Activated CD8-positive, alpha-beta memory T cell treated with anti-CD3 and anti-CD28 coated beads, Interleukin-2, amount 50 U/mL, for 1 hour (primary cell): ENCODE data around the gene DENND4C.
"Not testable (repeated sequence)": the region's sequence is repeated elsewhere in the genome, so short reads cannot be mapped to it uniquely, and the experiment has no call there.

Experiments
- DNase-seq: peaks from one replicate; pipeline ENCODE4 v3.0.0-alpha.2; 2020; ENCODE audit errors: extremely low read depth

Gene DENND4C

DNA sequence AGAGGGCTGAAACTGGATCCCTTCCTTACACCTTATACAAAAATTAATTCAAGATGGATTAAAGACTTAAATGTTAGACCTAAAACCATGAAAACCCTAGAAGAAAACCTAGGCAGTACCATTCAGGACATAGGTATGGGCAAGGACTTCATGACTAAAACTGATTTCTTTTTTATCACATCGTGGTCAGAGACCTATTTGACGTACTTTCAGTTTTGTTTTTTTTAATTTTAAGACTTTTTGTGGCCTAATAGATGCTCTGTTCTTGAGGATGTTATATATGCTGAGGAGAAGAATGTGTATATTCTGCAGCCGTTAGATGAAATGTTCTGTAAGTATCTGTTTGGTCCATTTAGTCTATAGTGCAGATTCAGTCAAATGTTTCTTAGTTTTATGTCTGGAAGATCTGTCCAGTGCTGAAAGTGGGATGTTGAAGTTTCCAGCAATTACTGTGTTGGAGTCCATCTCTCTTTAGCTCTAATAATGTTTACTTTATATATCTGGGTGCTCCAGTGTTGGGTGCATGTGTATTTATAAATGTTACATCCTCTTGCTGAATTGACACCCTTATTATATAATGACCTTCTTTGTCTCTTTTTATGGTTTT lies 36.4 kb downstream of the DENND4C start:
- DNase-seq, result not testable (repeated sequence)

DNA sequence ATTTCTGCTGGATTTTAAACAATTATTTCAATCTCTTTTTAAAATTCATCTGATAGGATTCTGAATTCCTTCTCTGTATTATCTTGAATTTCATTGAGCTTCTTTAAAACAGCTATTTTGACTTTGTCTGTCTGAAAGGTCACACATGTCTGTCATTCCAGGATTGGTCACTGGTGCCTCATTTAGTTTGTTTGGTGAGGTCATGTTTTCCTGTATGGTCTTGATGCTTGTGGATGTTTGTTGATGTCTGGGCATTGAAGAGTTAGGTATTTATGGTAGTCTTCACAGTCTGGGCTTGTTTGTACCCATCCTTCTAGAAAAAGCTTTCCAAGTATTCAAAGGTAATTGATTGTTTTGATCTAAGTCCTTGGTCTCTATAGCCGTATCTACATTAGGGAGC lies 39.1 kb downstream of the DENND4C start:
- no peak for DNase-seq

DNA sequence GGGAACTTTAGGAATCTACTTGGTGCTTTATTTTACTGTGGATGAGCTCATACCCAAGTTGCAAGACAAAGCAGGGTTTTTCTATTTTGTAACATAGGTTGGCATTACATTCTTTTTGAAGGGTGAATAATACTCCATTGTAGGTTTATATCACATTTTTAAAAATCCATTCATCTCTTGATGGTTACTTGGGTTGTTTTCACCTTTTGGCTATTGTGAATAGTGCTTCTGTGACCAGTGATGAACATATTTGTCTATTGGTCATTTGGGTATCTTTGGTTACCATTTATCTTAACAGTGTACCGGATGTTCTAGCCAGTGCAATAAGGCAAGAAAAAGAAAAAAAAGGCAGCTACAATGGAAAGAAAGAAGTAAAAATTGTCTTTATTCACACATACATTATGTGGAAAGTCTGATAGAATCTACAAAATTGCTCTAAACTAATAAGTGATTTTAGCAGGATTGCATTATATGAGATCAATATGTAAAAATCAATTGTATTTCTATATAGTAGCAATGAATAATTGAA lies 40.0 kb downstream of the DENND4C start:
- no peak for DNase-seq

DNA sequence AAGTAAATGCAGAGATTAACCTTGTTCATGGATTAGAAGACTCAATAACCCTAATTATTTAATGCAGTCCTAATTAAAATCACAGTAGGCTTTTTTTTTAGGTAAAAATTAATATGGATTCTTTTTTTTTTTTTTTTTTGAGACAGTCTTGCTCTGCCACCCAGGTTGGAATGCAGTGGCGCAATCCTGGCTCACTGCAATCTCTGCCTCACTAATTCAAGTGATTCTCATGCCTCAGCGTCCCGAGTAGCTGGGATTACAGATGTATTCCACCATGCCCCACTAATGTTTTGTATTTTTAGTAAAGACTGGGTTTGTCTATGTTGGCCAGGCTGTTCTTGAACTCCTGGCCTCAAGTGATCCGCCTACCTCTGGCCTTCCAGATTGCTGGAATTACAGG lies 40.6 kb downstream of the DENND4C start:
- no peak for DNase-seq

DNA sequence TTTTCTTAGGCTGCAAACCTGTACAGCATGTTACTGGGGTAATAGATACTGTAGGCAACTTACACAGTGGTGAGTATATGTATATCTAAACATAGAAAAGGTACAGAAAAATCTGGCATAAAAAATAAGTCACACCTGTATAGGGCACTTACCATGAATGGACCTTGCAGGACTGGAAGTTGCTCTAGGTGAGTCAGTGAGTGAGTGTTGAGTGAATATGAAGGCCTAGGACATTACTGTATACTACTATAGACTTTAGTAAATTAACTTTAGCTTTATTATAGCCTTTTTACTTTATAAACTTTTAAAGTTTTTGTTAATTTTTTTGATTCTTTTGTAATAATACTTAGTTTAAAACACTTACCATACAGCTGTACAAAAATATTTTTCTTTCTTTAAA lies 51.3 kb downstream of the DENND4C start:
- DNase-seq, result no peak

DNA sequence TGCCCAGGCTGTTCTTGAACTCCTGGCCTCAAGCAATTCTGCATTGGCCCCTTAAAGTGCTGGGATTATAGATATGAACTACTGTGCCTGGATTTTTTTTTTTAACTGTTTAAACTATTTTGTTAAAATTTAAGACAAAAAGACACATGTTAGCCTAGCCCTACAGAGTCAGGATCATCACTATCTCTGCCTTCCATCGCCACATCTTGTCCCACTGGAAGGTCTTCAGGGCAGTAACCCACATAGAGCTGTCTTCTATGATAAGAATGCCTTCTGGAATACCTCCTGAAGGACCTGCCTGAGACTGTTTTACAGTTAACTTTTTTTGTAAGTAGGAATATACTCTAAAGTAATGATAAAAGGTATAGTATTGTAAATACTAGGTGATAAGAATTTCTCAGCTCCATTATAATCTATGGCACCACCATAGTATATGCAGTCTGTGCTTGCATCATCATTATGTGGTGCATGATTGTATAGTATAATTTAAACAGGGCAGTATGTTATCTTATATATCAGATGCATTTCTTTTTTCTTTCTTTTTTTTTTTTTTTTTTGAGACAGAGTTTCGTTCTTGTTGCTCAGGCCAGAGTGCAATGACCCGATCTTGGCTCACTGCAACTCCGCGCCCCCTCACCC lies 52.7 kb downstream of the DENND4C start:
- no peak for DNase-seq

DNA sequence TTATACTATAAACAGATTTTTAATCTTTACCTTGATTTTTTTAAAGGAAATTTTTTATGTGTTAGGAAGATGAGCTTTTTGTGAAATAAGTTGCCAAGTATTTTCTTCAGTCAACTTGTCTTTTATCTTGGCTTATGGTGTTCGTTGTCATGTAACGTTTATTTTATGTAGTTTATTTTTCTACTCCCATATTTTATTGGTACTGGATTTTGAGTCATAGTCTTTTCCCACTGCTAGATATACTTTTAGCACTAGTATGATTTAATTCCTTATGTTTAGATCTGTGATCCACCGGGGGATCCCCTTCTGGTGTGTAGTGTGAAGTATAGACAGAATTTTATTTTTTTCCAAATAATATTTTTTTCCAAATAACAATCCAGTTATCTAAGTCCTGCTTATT lies 54.2 kb downstream of the DENND4C start:
- DNase-seq, result no peak

DNA sequence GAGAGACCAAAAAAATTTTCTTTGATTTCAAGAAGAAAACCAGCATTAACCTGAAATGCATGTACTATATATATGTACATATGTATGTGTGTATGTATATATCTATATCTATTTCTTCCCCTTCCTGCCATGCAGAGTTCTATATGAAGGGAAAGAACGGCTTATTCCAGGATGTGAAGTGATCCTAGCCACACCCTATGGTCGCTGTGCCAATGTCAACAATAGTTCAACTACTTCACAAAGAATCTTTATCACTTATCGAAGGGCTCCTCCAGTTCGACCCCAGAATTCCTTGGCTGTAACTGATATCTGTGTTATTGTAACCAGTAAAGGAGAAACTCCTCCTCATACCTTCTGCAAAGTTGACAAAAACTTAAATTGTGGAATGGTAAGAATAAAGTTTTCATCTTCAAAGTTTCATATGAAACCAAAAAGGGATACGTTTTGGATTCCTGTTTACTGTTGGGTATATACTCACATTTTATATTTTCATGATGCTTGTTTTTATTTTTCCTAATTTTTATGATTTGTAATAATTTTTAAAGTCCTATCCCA lies 56.2 kb downstream of the DENND4C start:
- no peak for DNase-seq

DNA sequence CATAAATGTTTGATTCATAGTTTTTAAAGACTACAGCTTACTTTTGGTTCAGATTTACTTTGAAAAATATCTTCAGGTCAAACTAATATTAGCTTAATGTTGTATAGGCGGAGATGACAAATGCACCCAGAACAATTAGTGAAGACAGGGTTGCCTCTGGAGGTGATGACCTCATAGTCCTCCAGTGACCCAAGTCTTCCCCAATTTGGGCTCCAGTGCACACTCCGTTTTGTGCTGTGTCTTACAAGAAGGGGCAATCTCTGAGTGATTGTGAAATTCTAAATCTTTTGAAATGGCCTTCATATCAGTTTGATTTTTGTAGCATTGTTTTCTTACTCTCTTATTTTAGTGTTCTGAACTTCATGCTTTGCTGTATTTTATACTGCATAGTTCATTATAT lies 57.6 kb downstream of the DENND4C start:
- DNase-seq, result no peak

DNA sequence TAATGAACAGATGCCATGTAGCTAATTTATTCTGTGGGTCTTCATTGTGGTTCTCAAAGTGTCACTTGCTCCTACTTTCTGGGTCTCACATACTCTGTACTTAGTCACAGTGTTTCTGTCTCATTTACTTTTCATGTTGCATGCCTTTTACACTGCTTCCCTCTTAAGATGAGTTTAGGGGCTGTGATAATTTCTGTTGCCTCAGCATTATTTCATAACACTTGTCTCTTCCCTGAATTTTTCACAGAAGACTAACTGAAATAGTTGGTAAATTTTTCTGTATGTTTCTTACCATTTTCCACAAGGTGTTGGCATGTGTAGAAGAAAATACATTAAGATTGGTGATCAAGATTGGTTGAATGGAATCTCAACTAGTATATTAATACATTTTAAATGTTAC lies 59.6 kb downstream of the DENND4C start:
- DNase-seq, result no peak

DNA sequence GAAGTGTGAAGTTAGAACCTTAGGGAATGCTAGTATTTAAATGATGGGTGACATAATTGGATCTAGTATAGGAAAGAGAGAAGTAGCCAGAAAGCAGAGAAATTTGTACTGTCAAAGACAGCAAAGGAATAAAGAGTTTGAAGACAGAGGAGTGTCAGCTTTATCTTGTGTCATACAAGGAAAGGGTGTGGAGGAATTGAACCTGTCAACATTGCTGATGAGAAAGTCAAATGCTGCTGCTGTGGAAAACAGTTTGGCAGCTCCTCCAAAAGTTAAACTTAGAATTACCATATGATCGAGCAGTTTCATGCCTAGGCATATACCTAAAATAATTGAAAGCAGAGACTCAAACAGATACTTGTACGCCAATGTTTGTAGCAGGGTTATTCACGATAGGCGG lies 63.7 kb downstream of the DENND4C start:
- no peak for DNase-seq

DNA sequence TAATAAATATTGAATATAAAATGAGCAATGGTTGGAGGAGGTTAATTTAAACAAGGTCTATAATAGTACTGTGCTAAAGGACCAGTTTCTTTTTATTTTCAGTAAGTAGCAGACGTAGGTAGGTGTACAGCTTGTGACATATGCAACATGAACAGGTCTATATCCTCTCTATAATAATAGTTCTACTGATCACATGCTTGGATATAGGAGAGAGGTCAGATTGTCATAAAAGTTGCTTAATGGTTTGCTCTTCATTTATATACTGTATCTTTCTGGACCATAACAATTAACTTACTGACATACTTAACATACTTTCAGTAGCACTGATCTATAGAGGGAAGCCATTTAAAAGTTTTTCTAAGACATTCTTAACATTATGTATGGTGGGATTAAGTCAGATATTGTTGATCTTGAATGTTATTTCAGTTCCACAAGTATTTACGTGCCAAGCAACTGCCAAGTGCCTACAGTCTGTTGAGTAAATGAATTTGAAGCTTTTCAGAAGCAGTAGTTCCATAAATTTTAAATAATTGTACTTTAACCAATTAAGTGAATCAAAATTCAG lies 68.0 kb downstream of the DENND4C start:
- DNase-seq, result no peak

DNA sequence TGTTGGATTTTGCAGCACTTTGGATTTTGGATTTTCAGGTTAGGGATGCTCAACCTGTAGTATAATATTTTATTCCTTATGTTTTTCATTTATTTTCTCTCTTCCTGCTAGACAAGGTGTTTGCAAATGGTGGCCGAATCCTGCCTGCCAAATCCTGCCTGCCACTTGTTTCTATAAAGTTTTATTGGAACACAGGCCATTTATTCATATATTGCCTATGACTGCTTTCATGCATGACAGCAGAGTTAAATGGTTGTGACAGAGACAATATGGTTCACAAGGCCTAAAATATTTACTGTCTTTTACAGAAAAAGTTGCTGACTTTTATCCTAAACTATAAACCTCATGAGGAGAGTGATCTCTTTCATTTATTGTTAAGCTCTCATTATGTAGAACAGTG lies 72.7 kb downstream of the DENND4C start:
- DNase-seq, result no peak

DNA sequence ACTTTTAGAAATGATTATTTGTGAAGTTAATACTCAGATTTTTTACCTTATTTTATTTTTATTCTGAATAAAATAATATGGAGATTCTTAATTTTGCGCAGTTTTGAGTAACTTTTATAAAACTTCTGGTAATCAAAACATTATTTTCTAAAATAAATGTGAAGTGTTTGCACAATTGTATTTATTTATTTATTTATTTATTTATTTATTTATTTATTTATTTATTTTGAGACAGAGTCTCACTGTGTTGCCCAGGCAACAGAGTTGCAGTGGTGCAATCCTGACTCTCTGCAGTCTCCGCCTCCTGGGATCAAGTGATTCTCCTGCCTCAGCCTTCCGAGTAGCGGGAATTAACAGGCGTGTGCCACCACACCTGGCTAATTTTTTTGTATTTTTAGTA lies 76.1 kb downstream of the DENND4C start:
- DNase-seq, result no peak

DNA sequence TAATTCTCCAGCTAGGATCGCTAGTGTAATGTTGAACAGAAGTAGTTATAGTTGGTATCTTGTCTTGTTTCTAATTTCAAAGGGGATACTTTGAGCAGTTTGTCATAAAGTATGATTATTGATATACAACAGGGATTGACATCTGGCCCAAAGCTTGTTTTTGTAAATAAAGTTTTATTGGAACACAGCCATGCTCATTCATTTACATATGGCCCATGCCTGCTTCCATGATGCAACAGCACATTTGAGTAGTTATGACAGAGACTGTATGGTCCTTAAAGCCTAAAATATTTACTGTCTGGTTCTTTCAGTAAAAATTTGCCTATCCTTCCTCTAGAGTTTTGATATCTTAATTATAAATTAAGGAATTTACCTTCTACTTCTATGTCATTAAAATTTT lies 79.8 kb downstream of the DENND4C start:
- no peak for DNase-seq

DNA sequence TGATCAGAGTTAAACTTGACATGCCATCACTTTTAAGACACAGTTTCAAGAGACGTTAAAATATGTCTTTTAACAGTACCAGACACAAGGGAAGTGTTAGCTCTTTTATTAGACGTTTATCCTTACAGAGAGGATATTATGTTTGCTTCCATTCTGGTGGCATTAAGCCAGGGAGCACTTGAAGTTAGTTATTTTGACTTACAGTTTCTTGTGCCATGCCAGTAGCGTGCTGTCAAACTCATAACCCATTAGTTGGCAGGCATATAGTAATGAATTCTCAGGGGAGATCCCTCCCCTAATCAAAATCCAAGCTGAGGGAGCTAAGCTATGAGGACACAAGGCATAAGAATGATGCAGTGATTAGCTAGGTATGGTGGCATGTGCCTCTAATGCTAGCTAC lies 83.1 kb downstream of the DENND4C start:
- no peak for DNase-seq

DNA sequence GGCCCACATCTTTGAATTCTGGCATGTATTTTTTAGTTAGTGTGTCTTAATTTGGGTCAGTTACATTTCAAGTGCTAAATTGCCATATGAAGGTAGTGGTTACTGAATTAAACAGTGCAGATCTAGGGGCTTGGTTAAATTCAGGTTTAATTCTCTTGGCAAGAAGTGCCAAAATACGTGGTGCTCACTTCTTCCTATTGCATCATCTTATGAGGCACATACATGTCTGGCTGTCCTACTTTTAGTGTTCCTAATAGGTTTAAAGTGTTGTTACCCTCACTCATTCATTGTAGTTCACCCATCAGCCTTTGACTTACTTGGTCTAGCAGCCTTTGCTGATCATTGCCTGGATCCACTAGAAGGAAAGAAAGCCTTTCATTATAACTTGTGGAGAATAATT lies 90.0 kb downstream of the DENND4C start:
- no peak for DNase-seq

DNA sequence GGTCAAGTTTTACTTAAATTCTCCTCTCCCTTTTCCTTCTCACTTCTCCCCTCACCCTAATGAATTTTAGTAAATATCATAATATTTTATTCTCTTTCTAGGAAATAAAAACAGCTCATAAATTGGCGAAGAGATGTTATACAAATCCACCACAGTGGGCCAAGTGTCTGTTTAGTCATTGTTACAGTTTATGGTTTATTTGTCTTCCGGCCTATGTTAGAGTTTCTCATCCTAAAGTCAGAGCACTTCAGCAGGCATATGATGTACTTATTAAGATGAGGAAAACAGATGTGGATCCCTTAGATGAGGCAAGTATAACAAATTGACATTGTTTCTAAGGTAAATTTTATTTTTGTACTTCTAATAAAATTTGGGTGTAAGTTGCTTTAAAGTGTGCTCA lies 101.4 kb downstream of the DENND4C start:
- no peak for DNase-seq

DNA sequence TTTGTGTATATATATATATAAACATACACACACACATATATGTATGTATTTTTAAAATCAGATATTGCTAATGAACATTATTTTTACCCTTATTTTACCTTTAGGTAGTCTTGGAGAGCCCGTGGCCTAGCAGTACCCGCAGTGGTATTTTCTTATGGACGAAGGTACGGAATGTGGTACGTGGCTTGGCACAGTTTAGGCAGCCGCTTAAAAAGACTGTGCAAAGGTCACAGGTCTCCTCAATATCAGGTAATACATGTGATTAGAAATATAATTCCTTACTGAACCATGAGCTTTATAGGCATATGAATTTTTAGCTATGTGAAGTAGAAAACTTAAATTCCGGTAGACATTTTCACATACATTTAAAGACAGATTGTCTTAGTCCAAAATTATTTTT lies 105.7 kb downstream of the DENND4C start:
- DNase-seq, result no peak

DNA sequence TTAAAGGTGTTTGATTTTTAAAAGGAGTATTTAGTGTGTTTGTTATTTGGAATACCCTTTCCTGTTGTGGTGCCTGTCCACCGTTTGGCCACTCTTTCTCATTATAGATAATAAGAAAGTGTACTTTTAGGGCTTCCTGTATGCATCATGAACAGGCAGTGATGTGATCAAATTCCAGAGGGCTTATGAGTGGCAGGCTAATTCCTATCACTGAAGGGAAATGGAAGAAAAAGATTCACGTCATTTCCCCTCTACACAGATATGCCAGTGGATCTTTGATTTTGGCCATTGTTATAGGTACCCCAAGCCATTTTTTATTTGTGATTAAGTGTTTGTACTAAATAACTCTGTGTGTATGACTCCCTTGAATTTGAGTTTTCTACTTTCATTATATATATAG lies 112.5 kb downstream of the DENND4C start:
- DNase-seq, result no peak

DNA sequence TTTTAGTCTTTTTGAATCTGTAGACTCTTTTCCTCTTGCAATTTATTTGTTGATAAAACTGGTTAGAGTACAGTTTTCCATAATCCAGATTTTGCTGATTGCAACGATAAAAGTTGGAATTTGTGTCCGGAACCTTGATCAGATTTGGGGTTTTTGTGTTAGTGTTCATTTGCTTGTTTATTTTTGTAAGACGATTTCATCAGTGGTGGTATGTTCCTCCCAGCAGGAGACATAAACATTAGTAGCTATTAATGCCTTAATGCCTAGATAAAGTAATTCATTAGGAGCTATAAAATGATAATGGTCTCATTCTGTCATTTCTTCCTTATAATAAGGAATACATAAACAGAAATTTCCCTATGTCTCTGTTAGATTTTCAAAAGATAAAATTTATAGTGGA lies 128.2 kb downstream of the DENND4C start:
- DNase-seq, result no peak

DNA sequence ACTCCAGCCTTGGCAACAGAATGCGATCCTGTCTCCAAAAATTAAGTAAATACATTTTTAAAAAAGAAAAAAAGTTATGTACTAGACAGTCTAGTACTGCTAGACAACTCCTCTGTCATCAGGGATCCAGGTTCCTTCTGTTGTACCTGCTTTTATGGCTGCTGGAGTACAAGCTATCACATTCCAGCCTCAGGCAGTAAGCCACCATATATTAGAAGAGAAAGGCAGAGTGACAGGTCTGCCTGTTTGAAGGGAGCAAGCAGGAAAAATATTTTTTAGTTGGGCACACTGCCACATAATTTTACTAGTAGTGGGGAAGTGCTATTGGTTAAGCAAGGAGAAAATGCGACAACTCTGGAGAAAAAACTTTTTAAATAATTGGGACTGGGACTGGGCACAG lies 138.6 kb downstream of the DENND4C start:
- DNase-seq, result no peak

DNA sequence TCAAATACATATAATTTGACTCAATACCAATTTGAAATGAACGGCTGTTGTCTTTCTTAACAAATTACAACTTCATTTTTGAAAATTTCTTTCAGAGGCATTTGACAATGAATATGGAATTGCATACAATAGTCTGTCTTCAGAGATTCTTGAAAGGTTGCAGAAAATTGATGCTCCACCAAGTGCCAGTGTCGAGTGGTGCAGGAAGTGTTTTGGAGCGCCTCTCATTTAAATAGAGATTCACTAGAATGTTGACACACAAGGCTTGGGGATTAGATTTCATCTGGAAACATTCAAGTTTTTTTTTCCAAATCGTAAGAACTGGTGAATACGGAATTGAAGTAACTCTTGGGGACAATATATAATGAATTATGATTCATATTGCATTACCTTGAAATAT lies 141.4 kb downstream of the DENND4C start:
- no peak for DNase-seq
